ENCODE results near the gene L3MBTL4.

GRCh38 chr18:6261938-6262337, 152.8 kb downstream of the L3MBTL4 start:
- no peak for TF ChIP-seq CTCF (IDR thresholded peaks at IDR 0.05)
- TF ChIP-seq POLR2A (IDR thresholded peaks at IDR 0.05) = no peak
